Body of pancreas (tissue), 4 donors: Measurements from ENCODE around the gene COBL.

ENCODE experiments used
- CTCF ChIP-seq, 7 experiments: fragments of 450-650 bp in 4 of 7; fragments of 200-600 bp in 3 of 7; sonication (generic) in 3 of 7; IDR thresholded peaks; one replicate each; pipeline ENCODE4 v1.5.1; 2016 to 2019; ENCODE audit warnings: antibody characterized with exemption in 7 of 7
- POLR2A ChIP-seq, 3 donors: fragments of 450-650 bp; IDR thresholded peaks; one replicate each; pipeline ENCODE4 v1.6.1; 2016; ENCODE audit warnings: antibody characterized with exemption in 3 of 3, mild to moderate bottlenecking in 2 of 3

- TF ChIP-seq CTCF (IDR thresholded peaks at IDR 0.05) = no peak
- TF ChIP-seq POLR2A (IDR thresholded peaks at IDR 0.05) = no peak
Measured at GRCh38 chr7:51243631-51244030, 73.0 kb downstream of the COBL start.
